ENCODE measurements around the gene TEP1.

The TEP1 gene

GRCh38 chr14:20334017-20334416 lies 79.3 kb downstream of the TEP1 start:
- no peaks in the 10 kb centered on the region for H3K9me3 ChIP-seq
- TF ChIP-seq CTCF (IDR thresholded peaks at IDR 0.05; ENCODE audit: low read depth, low read length): no peak
- DNase-seq: no peak
- H3K4me1 ChIP-seq: no peaks in the 10 kb centered on the region
- no peaks in the 10 kb centered on the region for H3K27me3 ChIP-seq
- H3K36me3 ChIP-seq: peaks cover 15% of the 10 kb centered on the region
- H3K4me3 ChIP-seq (ENCODE audit: low read depth, low read length): no peak overlapping the region

- DNase-seq: no peak
- Histone ChIP-seq H3K36me3 (peaks cover 20% of the 10 kb centered on the region), H3K4me1 (no peaks in the 10 kb centered on the region), H3K4me3 (ENCODE audit: low read depth, low read length) (peak overlapping the region; percentile 92), H3K27me3 (no peaks in the 10 kb centered on the region), H3K9me3 (no peaks in the 10 kb centered on the region)
- TF ChIP-seq CTCF (IDR thresholded peaks at IDR 0.05; ENCODE audit: low read depth, low read length): no peak
These were observed 79.8 kb downstream of the TEP1 start for GRCh38 chr14:20333494-20333841.

GRCh38 chr14:20332788-20333493 lies 80.4 kb downstream of the TEP1 start, which contains the start of gene CCNB1IP1:
CCNB1IP1 (minus strand) TSS chr14:20333279; CDS start chr14:20316523, 16,756 bp downstream.
- peak within 1 kb of the TSS; percentile 92 for H3K4me3 ChIP-seq (ENCODE audit: low read depth, low read length)
- TF ChIP-seq CTCF (IDR thresholded peaks at IDR 0.05; ENCODE audit: low read depth, low read length): no peak
- H3K27me3 ChIP-seq: no peaks in the 10 kb centered on the region
- peaks cover 25% of the 10 kb centered on the region for H3K36me3 ChIP-seq
- H3K4me1 ChIP-seq: no peaks in the 10 kb centered on the region
- no peaks in the 10 kb centered on the region for H3K9me3 ChIP-seq
- peak; percentile 64 for DNase-seq

GRCh38 chr14:20332431-20332787 lies 80.9 kb downstream of the TEP1 start:
- DNase-seq: no peak
- Histone ChIP-seq H3K9me3 (no peaks in the 10 kb centered on the region), H3K36me3 (peaks cover 31% of the 10 kb centered on the region), H3K4me3 (ENCODE audit: low read depth, low read length) (peak overlapping the region; percentile 92), H3K27me3 (no peaks in the 10 kb centered on the region), H3K4me1 (no peaks in the 10 kb centered on the region)
- TF ChIP-seq CTCF (IDR thresholded peaks at IDR 0.05; ENCODE audit: low read depth, low read length): no peak

GRCh38 chr14:20331053-20331613 lies 82.2 kb downstream of the TEP1 start:
- Histone ChIP-seq H3K4me3 (ENCODE audit: low read depth, low read length) (peak overlapping the region; percentile 92), H3K27me3 (no peaks in the 10 kb centered on the region), H3K36me3 (peaks cover 44% of the 10 kb centered on the region), H3K9me3 (no peaks in the 10 kb centered on the region), H3K4me1 (no peaks in the 10 kb centered on the region)
- no peak for DNase-seq
- TF ChIP-seq CTCF (IDR thresholded peaks at IDR 0.05; ENCODE audit: low read depth, low read length): no peak

GRCh38 chr14:20329355-20329754 lies 83.9 kb downstream of the TEP1 start:
- H3K9me3 ChIP-seq: no peaks in the 10 kb centered on the region
- H3K4me3 ChIP-seq (ENCODE audit: low read depth, low read length): no peak overlapping the region
- H3K36me3 ChIP-seq: peaks cover 61% of the 10 kb centered on the region
- H3K4me1 ChIP-seq: no peaks in the 10 kb centered on the region
- DNase-seq: no peak
- TF ChIP-seq CTCF (IDR thresholded peaks at IDR 0.05; ENCODE audit: low read depth, low read length): no peak
- no peaks in the 10 kb centered on the region for H3K27me3 ChIP-seq
